ENCODE results near the gene PLA1A.

DNA sequence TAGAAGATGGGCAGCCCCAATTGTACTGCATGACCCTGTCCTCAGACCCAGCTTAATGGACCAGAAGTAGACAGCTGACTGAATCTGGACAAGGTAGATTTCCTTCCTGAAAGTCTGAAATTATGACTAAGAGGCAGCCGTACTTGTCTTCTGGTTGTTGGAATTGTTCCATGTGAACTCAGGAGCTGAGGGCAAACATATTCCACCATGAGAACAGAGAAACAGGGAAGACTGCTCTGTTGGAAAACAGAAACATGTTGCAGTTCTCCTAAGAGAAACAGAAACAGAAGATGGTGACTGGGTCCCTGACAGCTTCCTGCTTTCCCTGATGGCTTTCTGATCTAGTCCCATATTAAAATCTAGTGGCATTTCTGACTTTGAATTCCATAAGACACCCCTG lies 38.6 kb downstream of the PLA1A start:
- TF ChIP-seq ZNF274 (IDR thresholded peaks at IDR 0.05; ENCODE audit: low read depth, low read length) (no peak), SUZ12 (IDR thresholded peaks at IDR 0.05; ENCODE audit: extremely low read depth, insufficient read depth, insufficient read length) (no peak)
